Measurements from ENCODE around the gene AGAP6. TPM values are rescaled to one million over a fixed set of nuclear protein-coding genes. Genes with fewer than 3 reads are reported as not detected.
"Not testable (repeated sequence)": the region's sequence is repeated elsewhere in the genome, so short reads cannot be mapped to it uniquely, and the experiment has no call there.

AGAP6 gene
- total and polyA plus RNA-seq, 2 donors (not counting 3 experiments of a cell fraction or from before 2014, with no cell fraction given) = 12.7 to 14.7 TPM

DNA sequence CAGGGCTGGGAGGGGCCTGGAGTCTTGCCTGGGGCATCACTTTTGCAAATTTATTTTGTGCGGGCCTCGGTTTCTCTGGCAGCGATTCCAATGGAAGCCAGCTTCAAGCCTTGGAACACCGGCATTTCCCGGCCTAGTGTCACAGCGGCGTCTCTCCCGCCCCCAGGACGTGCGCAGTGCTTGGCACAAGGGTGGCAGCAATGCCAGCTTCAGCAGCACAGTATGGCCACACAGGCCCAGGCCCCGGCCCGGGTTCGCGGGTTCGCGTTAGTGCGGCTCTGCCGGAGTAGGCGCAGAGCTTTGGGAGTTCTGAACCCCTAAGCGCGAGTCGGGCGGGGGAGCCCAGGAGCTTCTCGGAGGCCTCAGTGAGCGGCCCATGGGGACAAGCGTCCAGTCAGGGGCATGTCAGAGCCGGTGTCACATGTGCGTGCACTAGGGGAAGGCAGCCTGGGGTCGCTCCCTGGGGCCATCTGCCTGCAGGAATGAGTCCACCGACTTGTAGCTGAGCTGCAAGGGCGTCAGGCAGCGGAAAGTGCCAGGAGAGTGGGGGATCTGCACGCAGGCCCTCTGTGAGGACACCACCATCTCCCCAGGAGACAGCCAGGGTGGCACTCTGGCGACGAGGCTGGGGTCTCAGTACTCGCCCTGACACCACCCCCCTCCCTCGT lies 36.6 kb downstream of the AGAP6 start:
- intact Hi-C loops (cut with micrococcal nuclease) = not testable (repeated sequence)

DNA sequence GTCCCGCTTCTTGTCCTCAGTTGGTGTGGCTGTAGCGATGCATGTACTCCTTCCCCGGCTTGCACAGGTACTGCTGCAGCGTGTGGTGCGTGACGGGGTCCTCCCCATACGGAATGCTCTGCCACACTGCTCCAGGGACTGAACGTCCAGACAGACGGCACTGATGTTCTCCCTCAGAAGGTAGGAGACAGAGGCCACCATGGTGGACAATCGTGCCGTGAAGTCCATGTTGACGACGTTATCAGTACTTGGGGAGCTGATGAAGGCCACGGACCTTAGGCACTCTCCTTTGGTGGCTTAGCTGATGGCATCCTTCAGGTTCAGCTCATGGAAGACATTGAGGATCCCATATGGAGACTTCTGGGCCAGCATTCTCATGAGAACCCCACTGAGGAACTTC lies 37.4 kb downstream of the AGAP6 start:
- intact Hi-C loops (cut with micrococcal nuclease) = no loop called here
- Histone ChIP-seq H3K4me1 (ENCODE audit: control insufficient read depth, extremely low read depth, insufficient read depth, low read length) (no peaks in the 10 kb centered on the region), H3K9me1 (replicated peaks; ENCODE audit: control insufficient read depth, extremely low read depth, insufficient read depth, low read length) (no peaks in the 10 kb centered on the region), H3K9me3 (replicated peaks; ENCODE audit: control insufficient read depth, insufficient read depth, low read length) (no peaks in the 10 kb centered on the region), H3K4me2 (ENCODE audit: insufficient read depth, low read length) (no peak overlapping the region), H3K4me3 (replicated peaks in 1 of 3; ENCODE audit: insufficient read depth in 1 of 3, low read depth in 1 of 3, low read length in 3 of 3) (no peak overlapping the region), H3K9ac (replicated peaks; ENCODE audit: extremely low read depth, insufficient read depth, low read length) (no peak overlapping the region), H2AFZ (ENCODE audit: low read depth, low read length) (no peak overlapping the region), H3K79me2 (ENCODE audit: control insufficient read depth, insufficient read depth, low read length) (no peaks in the 10 kb centered on the region), H3K36me3 (ENCODE audit: control insufficient read depth in 2 of 2, extremely low read depth in 1 of 2, insufficient read depth in 2 of 2, low read length in 2 of 2) (no peaks in the 10 kb centered on the region), H4K20me1 (replicated peaks; ENCODE audit: control insufficient read depth, extremely low read depth, insufficient read depth, low read length) (no peaks in the 10 kb centered on the region), H3K27me3 (ENCODE audit: control insufficient read depth in 2 of 2, insufficient read depth in 2 of 2, low read length in 2 of 2) (peaks cover 4 to 6% of the 10 kb centered on the region in 2 experiments), H3K27ac (ENCODE audit: insufficient read depth, low read depth, low read length) (no peak overlapping the region)
- TF ChIP-seq, protein P1, sequence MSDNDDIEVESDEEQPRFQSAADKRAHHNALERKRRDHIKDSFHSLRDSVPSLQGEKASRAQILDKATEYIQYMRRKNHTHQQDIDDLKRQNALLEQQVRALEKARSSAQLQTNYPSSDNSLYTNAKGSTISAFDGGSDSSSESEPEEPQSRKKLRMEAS (IDR thresholded peaks at IDR 0.05; ENCODE audit: insufficient read depth, insufficient read length) = no peak
- TF ChIP-seq FOS (IDR thresholded peaks at IDR 0.05; ENCODE audit: borderline replicate concordance, insufficient read depth, low read length) = no peak
- no peak for TF ChIP-seq JUN (IDR thresholded peaks at IDR 0.05; ENCODE audit: borderline replicate concordance, insufficient read depth, insufficient read length, low read depth)
- CTCF ChIA-PET = no interaction called here
- dilution Hi-C loops (cut with MboI; ENCODE audit: extremely low pct_ligation_motif_present, low sequenced_read_pairs) = no loop called here
- no TSS peak for BruUV-seq (replicated peaks)
- POLR2A ChIA-PET = no interaction called here
- no peak for DNase-seq (ENCODE audit: low read depth, low spot score)
- no peak for FAIRE-seq

More for the DNA sequence above, 36.6 kb downstream of the AGAP6 start:
- H3K4me3 ChIP-seq (replicated peaks in 1 of 3; ENCODE audit: insufficient read depth in 1 of 3, low read depth in 1 of 3, low read length in 3 of 3); H4K20me1 ChIP-seq (replicated peaks; ENCODE audit: control insufficient read depth, extremely low read depth, insufficient read depth, low read length); DNase-seq (ENCODE audit: low read depth, low spot score); H3K9me1 ChIP-seq (replicated peaks; ENCODE audit: control insufficient read depth, extremely low read depth, insufficient read depth, low read length); H3K27me3 ChIP-seq (ENCODE audit: control insufficient read depth in 2 of 2, insufficient read depth in 2 of 2, low read length in 2 of 2); BruUV-seq (replicated peaks); H3K4me2 ChIP-seq (ENCODE audit: insufficient read depth, low read length); dilution Hi-C loops (cut with MboI; ENCODE audit: extremely low pct_ligation_motif_present, low sequenced_read_pairs); POLR2A ChIA-PET; CTCF ChIA-PET; H2AFZ ChIP-seq (ENCODE audit: low read depth, low read length); H3K9me3 ChIP-seq (replicated peaks; ENCODE audit: control insufficient read depth, insufficient read depth, low read length); H3K36me3 ChIP-seq (ENCODE audit: control insufficient read depth in 2 of 2, extremely low read depth in 1 of 2, insufficient read depth in 2 of 2, low read length in 2 of 2); H3K9ac ChIP-seq (replicated peaks; ENCODE audit: extremely low read depth, insufficient read depth, low read length); H3K27ac ChIP-seq (ENCODE audit: insufficient read depth, low read depth, low read length); H3K4me1 ChIP-seq (ENCODE audit: control insufficient read depth, extremely low read depth, insufficient read depth, low read length); H3K79me2 ChIP-seq (ENCODE audit: control insufficient read depth, insufficient read depth, low read length); FAIRE-seq: not testable (repeated sequence)
- peak; percentile 58 for TF ChIP-seq EZH2 (IDR thresholded peaks at IDR 0.05; ENCODE audit: borderline replicate concordance, low read depth, low read length, severe bottlenecking)
